GM23248 (cell line): ENCODE data around the gene GPALPP1. TPM values are rescaled to one million over a fixed set of nuclear protein-coding genes. Genes with fewer than 3 reads are reported as not detected.
A peak's percentile ranks its signal among the peaks of the same experiment; 100 is the strongest.

Experiments used
- DNase-seq: peaks from one replicate; pipeline ENCODE4 v3.0.0-alpha.2; 2015
- H2AFZ ChIP-seq: fragments of 200-600 bp; sonication (generic); 2 replicates; pipeline ENCODE4 v1.6.1; 2016; ENCODE audit warnings: antibody characterized with exemption
- H3F3A ChIP-seq: fragments of 200-600 bp; sonication (generic); 2 replicates; pipeline ENCODE4 v1.6.1; 2016; ENCODE audit warnings: mild to moderate bottlenecking, antibody characterized with exemption, mixed run types; ENCODE audit not compliant: insufficient read depth
- H3K27ac ChIP-seq: fragments of 200-600 bp; sonication (generic); 2 replicates; pipeline ENCODE4 v1.5.1; 2016; ENCODE audit warnings: mild to moderate bottlenecking
- H3K27me3 ChIP-seq: fragments of 200-600 bp; sonication (generic); replicated peaks from 2 replicates; pipeline ENCODE4 v1.6.1; 2016; ENCODE audit warnings: mild to moderate bottlenecking; ENCODE audit not compliant: insufficient read depth
- H3K36me3 ChIP-seq: fragments of 200-600 bp; sonication (generic); 2 replicates; pipeline ENCODE4 v1.6.1; 2016; ENCODE audit warnings: low read depth, mild to moderate bottlenecking
- H3K4me1 ChIP-seq: fragments of 200-600 bp; sonication (generic); 2 replicates; pipeline ENCODE4 v1.6.1; 2016; ENCODE audit warnings: mild to moderate bottlenecking; ENCODE audit not compliant: insufficient read depth
- H3K4me2 ChIP-seq: fragments of 200-600 bp; sonication (generic); one replicate; pipeline ENCODE4 v1.6.1; 2016; ENCODE audit warnings: mild to moderate bottlenecking; ENCODE audit not compliant: unreplicated experiment
- H3K4me3 ChIP-seq: fragments of 200-600 bp; sonication (generic); 2 replicates; pipeline ENCODE4 v1.5.1; 2016; ENCODE audit warnings: mild to moderate bottlenecking
- H3K79me2 ChIP-seq: fragments of 200-600 bp; sonication (generic); 2 replicates; pipeline ENCODE4 v1.6.1; 2016; ENCODE audit warnings: mild to moderate bottlenecking; ENCODE audit not compliant: insufficient read depth
- H3K9ac ChIP-seq: fragments of 200-600 bp; sonication (generic); 2 replicates; pipeline ENCODE4 v1.6.1; 2016; ENCODE audit warnings: mild to moderate bottlenecking
- H3K9me2 ChIP-seq: fragments of 200-600 bp; sonication (generic); 2 replicates; pipeline ENCODE4 v1.6.1; 2016; ENCODE audit warnings: mixed run types, mild to moderate bottlenecking, moderate library complexity; ENCODE audit not compliant: insufficient read depth
- H3K9me3 ChIP-seq: fragments of 200-600 bp; sonication (generic); one replicate; pipeline ENCODE4 v1.6.1; 2017; ENCODE audit warnings: low read depth
- H4K20me1 ChIP-seq: fragments of 200-600 bp; sonication (generic); 2 replicates; pipeline ENCODE4 v1.6.0; 2016; ENCODE audit not compliant: insufficient read depth
- EZH2 ChIP-seq: fragments of 200-600 bp; sonication (generic); IDR thresholded peaks from 2 replicates; pipeline ENCODE4 v1.6.1; 2018; ENCODE audit warnings: antibody characterized with exemption, mild to moderate bottlenecking; ENCODE audit not compliant: insufficient read depth, poor library complexity, severe bottlenecking
- EZH2phosphoT487 ChIP-seq: fragments of 200-600 bp; sonication (generic); IDR thresholded peaks from 2 replicates; pipeline ENCODE4 v1.6.1; 2018; ENCODE audit warnings: antibody characterized with exemption, moderate library complexity, mild to moderate bottlenecking, low read depth; ENCODE audit not compliant: insufficient read depth
- whole genome bisulfite sequencing, 2 experiments: methylation state at CpG; one replicate each; pipeline ENCODE4 v1.1.6; 2015 to 2017; ENCODE audit warnings: low lambda C conversion rate in 2 of 2, low coverage in 1 of 2; ENCODE audit errors: missing lambda C conversion rate in 2 of 2; 5-methylcytosine and 5-hydroxymethylcytosine counted together
- in situ Hi-C: fragments of 300-500 bp; cut with MboI; formaldehyde crosslinking; loops from 2 replicates; pipeline ENCODE4 v1.15.0; 2020
- polyA plus RNA-seq: library from polyadenylated mRNA; unstranded; fragments of >200 nt; fragmentation: Nextera tagmentation; extraction: Ambion mirVana; gene quantifications from 2 replicates; pipeline ENCODE4 v1.2.1, GENCODE V29; 2016
- total RNA-seq: library from RNA; depleted of rRNA; stranded (reverse); fragments of >200 nt; shearing (Covaris generic); gene quantifications from 2 replicates; pipeline ENCODE4 v1.2.3, GENCODE V29; 2014

Gene GPALPP1
- total and polyA plus RNA-seq, 2 experiments from 2014 or later, result 21.2 to 22.8 TPM

- Histone ChIP-seq H3K9me2 (no peaks in the 10 kb centered on the region), H3K9me3 (no peaks in the 10 kb centered on the region), H4K20me1 (no peaks in the 10 kb centered on the region), H3K9ac (no peak overlapping the region), H3K4me2 (no peak overlapping the region), H3F3A (peaks cover 18% of the 10 kb centered on the region; the same call in 1 of the 2 replicates), H3K79me2 (no peaks in the 10 kb centered on the region; the same call in 1 of the 2 replicates), H2AFZ (no peak overlapping the region), H3K27me3 (no peaks in the 10 kb centered on the region), H3K27ac (no peak overlapping the region), H3K4me3 (no peak overlapping the region), H3K4me1 (peaks cover 21% of the 10 kb centered on the region), H3K36me3 (peaks cover 4% of the 10 kb centered on the region; the same call in 1 of the 2 replicates)
- TF ChIP-seq EZH2 (no peak), EZH2phosphoT487 (no peak)
- in situ Hi-C loops, result loop anchor here (10.0 to 25.0 kb wide), 2 partner anchors 478 to 1061 kb away; no protein-coding TSS in a partner anchor
- 1 to 5% methylated on average over 3 of the region's 3 CpGs for WGBS, 2 experiments
- DNase-seq, result peak; percentile 74
Measured at GRCh38 chr13:44972956-44973581, 16.3 kb upstream of the GPALPP1 start.

GRCh38 chr13:44974056-44974793, 15.1 kb upstream of the GPALPP1 start:
- H4K20me1 ChIP-seq, result no peaks in the 10 kb centered on the region
- peaks cover 10% of the 10 kb centered on the region; the same call in 1 of the 2 replicates for H3K36me3 ChIP-seq
- in situ Hi-C loops, result loop anchor here (10.0 to 25.0 kb wide), 2 partner anchors 479 to 1062 kb away; no protein-coding TSS in a partner anchor
- WGBS, 2 experiments, result 87% methylated on average over 9 of the region's 9 CpGs
- H2AFZ ChIP-seq, result no peak overlapping the region
- peaks cover 18% of the 10 kb centered on the region; the same call in 1 of the 2 replicates for H3F3A ChIP-seq
- peak; percentile 46 for DNase-seq
- no peak for TF ChIP-seq EZH2
- no peak for TF ChIP-seq EZH2phosphoT487
- no peak overlapping the region for H3K4me3 ChIP-seq
- no peak overlapping the region for H3K27ac ChIP-seq
- H3K4me2 ChIP-seq, result no peak overlapping the region
- no peaks in the 10 kb centered on the region for H3K9me2 ChIP-seq
- H3K9me3 ChIP-seq, result no peaks in the 10 kb centered on the region
- no peaks in the 10 kb centered on the region for H3K27me3 ChIP-seq
- no peak overlapping the region for H3K9ac ChIP-seq
- H3K4me1 ChIP-seq, result peaks cover 21% of the 10 kb centered on the region
- H3K79me2 ChIP-seq, result no peaks in the 10 kb centered on the region; the same call in 1 of the 2 replicates

- Histone ChIP-seq H3K27ac (no peak overlapping the region), H3F3A (peaks cover 14% of the 10 kb centered on the region; the same call in 1 of the 2 replicates), H3K4me1 (peaks cover 17% of the 10 kb centered on the region), H3K9me3 (no peaks in the 10 kb centered on the region), H3K36me3 (peaks cover 19% of the 10 kb centered on the region; the same call in 1 of the 2 replicates), H3K27me3 (no peaks in the 10 kb centered on the region), H4K20me1 (no peaks in the 10 kb centered on the region), H3K4me2 (no peak overlapping the region), H3K9me2 (no peaks in the 10 kb centered on the region), H2AFZ (no peak overlapping the region), H3K4me3 (no peak overlapping the region), H3K9ac (no peak overlapping the region), H3K79me2 (peaks cover under 1% of the 10 kb centered on the region; the same call in 1 of the 2 replicates)
- 90 to 96% methylated on average over 3 of the region's 3 CpGs for WGBS, 2 experiments
- in situ Hi-C loops, result loop anchor here (10.0 kb wide), 1 partner anchor 481 kb away; no protein-coding TSS in a partner anchor
- TF ChIP-seq EZH2phosphoT487 (no peak), EZH2 (no peak)
- DNase-seq, result no peak
Measured at GRCh38 chr13:44976196-44976595, 13.1 kb upstream of the GPALPP1 start.

- no peaks in the 10 kb centered on the region for H3K9me2 ChIP-seq
- no peak for DNase-seq
- H3K4me2 ChIP-seq, result no peak overlapping the region
- WGBS, 2 experiments, result 79 to 97% methylated on average over 1 of the region's 1 CpG
- peaks cover 15% of the 10 kb centered on the region for H3K4me1 ChIP-seq
- H3K9me3 ChIP-seq, result no peaks in the 10 kb centered on the region
- peaks cover 19% of the 10 kb centered on the region; the same call in 1 of the 2 replicates for H3K36me3 ChIP-seq
- H3F3A ChIP-seq, result peaks cover 7% of the 10 kb centered on the region; the same call in 1 of the 2 replicates
- no peak overlapping the region for H3K4me3 ChIP-seq
- H2AFZ ChIP-seq, result no peak overlapping the region
- no peaks in the 10 kb centered on the region for H4K20me1 ChIP-seq
- H3K9ac ChIP-seq, result no peak overlapping the region
- no peak overlapping the region for H3K27ac ChIP-seq
- in situ Hi-C loops, result loop anchor here (10.0 kb wide), 1 partner anchor 482 kb away; no protein-coding TSS in a partner anchor
- peaks cover 8% of the 10 kb centered on the region for H3K79me2 ChIP-seq
- no peaks in the 10 kb centered on the region for H3K27me3 ChIP-seq
- no peak for TF ChIP-seq EZH2phosphoT487
- TF ChIP-seq EZH2, result no peak
Measured at GRCh38 chr13:44976949-44977583, 12.3 kb upstream of the GPALPP1 start.
